Measurements from ENCODE around the gene SSR4.

SSR4 gene

GRCh38 chrX:153781428-153782047 lies 12.9 kb upstream of the SSR4 start:
- no peak for DNase-seq (ENCODE audit: low read depth)

DNA sequence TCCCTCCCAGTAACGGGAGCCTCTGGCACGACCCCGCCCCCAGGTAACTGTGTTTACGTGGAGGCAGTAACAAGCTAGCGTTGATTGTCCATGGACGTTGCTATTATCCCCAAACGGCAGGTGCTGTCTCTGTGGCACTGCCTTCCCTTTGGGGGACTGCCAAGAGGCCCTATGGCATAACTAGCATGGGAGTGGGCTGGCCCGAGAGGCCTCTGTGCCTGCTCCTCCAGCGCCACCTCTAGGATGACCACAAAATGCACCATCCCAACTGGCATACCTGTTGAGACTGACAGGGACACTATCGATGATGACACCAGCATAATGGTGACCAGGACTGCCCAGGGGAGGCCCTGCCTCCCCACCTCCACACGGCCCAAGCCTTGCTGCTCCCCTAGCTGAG lies 12.2 kb upstream of the SSR4 start:
- DNase-seq (ENCODE audit: low read depth), result no peak

DNA sequence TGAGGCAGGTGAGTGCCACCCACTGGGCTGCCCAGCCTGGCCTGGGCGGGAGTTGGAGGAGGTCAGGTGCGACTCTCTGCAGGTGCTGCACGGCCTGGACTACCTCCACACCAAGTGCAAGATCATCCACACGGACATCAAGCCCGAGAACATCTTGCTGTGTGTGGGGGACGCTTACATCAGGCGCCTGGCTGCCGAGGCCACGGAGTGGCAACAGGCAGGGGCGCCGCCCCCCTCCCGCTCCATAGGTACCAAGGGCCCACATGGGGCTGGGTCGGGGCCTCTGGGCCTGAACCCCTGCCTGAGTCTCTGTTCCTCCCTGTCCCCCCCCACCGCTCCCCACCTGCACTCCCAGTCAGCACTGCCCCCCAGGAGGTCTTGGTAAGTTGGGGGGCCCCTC lies 11.6 kb upstream of the SSR4 start:
- DNase-seq (ENCODE audit: low read depth), result no peak

DNA sequence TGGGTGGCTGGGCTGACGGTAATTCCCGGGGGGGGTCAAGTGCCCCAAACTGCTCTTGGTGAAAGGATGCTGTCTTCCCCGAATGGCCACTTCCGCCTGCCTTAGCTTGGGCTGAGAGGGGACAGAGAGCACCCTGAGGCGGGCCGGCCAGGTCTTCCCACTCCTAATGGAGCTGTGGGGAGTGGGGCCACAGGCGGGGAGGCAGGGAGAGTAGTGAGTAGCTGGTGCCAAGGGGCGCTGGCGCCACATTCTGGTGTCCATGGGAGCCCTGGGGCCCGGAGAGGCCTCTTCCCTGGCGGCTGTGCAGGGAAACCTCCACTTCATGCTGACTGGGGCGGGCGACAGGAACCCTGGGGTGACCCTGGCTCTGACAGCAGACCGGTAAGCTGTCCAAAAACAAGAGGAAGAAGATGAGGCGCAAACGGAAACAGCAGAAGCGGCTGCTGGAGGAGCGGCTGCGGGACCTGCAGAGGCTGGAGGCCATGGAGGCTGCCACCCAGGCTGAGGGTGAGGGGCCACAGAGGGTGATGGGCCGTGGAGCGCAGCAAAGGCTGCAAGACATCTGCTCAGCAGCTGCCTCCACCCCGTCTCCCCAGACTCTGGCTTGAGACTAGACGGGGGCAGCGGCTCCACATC lies 11.0 kb upstream of the SSR4 start:
- no peak for DNase-seq (ENCODE audit: low read depth)

GRCh38 chrX:153784325-153784967 lies 10.0 kb upstream of the SSR4 start:
- DNase-seq (ENCODE audit: low read depth), result no peak

- DNase-seq (ENCODE audit: low read depth), result no peak
Measured at GRCh38 chrX:153786669-153787068, 7.8 kb upstream of the SSR4 start.

GRCh38 chrX:153789654-153790053 lies 4.8 kb upstream of the SSR4 start:
- DNase-seq (ENCODE audit: low read depth), result no peak

DNA sequence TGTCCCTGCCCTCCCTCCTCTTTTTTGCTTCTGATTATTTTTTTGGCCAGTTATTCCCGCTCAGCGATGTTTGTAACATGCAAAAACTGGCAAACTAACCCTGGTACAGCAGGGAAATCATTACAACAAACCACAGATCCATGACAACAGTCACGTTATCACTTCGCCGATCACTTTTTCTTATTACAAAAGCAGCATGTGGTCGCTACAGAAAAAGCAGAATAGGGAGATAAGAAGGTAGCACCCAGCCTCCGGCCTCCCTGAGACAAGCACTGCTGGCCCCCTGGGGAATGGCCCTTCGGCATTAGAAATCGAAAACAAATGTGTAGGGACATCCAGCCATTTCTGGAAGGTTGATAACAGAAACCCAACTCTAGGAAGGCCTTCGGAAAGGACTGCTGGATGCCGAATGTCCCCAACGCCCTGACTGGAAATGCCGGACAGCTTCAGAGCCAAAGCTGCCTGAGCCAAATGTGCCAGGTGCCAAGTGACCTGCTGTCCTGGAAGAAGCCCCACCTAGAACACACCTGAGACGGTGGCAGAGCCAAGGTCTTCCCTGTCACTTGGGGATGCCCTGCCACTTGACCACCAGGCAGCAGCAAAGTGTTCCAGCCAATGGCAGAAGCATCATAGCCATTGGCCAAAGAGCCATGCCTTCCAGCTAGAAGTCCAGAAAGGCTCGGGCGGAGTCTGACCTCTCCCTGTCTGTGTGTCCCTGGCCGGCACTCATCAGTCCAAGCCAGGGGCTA lies 3.2 kb upstream of the SSR4 start:
- no peak for DNase-seq (ENCODE audit: low read depth)

- DNase-seq (ENCODE audit: low read depth), result no peak
Measured at GRCh38 chrX:153792368-153792767, 2.1 kb upstream of the SSR4 start.

DNA sequence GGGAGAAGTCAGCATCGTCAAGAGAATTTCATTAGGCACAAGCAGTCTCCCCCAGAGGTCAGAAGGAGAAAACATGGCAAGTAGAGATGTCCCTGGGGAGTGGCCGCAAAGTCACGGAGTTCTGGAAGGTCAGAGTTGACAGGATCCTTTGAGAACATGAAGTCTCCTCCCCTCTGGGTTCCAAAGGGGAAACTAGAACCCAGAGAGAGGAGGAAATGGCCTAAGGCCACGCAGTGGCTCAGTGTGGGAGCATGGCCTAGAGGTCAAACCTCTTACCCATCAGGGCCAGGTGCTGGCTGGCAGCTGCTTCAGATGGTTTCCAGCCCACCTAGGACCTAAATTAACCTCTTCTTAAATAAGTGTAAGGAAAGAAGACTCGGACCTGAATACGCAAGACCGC lies 1.2 kb upstream of the SSR4 start:
- DNase-seq (ENCODE audit: low read depth), result no peak

DNA sequence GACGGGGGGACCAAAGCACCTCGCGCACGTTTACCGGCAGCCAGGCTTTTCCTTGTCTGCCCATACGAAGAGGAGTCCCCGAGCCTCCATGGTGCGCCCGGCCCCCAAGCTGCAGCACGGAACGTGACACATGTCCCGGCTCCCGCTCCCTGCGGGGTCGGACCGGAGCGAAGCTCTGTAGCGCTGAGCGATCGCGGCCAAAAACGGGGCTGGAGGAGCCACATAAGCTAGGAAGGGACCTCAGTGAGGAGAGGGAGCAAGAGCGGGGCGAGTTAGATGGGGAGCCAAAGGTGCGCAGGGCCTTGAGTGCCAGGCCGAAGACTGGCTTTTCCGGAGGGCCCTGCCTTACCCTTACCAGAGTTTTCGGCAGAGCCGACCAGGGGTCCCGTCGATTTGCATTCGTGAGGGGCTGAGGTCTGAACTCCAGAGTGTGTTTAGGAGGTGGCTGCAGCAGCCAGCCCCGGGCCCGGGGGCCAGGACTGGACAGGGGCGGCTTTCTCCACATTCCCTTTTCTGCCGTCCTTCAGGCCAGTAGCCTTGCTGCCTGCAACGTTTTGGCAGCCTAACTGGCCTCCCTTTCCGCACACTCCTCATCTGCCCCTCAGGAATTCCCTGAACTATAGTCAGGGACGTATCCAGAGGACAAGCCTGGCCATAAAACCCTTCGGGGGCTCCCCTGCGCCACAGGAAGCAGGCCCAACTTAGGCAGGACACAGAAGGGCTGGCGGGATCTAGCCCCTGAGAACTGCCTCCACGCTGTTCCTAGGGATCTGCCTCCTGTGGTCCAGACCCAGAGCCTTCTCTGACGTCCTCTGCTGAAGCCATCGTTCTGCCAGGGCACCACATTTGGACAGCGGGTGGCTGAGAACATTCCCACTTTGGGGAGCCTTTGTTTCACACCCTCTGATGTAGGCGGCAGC lies 689 bp downstream of the SSR4 start:
- no peak for DNase-seq (ENCODE audit: low read depth)

DNA sequence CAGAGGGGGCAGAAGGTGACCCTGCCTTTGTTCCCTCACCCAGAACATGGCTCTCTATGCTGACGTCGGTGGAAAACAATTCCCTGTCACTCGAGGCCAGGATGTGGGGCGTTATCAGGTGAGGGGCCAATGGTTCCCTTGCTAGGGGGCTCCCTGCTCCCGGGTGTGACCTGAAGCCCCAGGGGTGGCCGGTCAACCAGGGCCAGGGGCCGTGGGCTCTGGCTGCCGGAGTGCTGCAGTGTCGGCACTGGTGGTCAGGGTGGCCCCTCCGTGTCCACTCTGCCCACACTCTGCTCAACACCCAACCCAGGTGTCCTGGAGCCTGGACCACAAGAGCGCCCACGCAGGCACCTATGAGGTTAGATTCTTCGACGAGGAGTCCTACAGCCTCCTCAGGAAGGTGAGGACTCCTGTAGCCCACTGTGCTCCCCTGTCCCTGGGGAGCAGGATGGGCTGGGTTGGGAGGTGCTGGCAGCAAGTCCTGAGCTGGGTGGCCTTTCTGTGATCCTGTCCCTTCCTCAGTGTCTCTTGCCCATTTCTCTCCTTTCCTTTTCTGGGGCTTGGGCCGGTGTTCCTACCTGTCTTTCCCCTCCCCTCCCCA lies 3.0 kb downstream of the SSR4 start:
- no peak for DNase-seq (ENCODE audit: low read depth)

DNA sequence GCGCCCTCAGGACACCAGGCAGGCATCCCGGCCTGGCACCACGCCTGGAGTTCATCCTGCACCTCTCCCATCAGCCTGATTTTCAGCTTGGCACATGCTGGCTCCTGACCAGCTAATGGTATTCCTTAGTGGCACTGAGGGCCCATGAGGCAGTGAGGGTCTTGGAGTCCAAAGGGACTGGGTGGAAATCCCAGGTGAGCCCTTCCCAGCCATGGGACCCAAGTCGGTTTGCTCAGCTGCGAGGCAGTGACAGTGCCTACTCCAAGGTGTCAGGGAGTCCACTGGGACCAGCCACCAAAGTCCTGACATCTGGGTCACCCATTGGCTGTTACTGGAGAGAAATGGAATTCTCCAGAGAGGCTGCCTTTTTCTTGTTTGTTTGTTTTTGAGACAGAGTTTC lies 4.9 kb downstream of the SSR4 start:
- no peak for DNase-seq (ENCODE audit: low read depth)

- no peak for DNase-seq (ENCODE audit: low read depth)
Measured at GRCh38 chrX:153800177-153800722, 5.8 kb downstream of the SSR4 start.

DNA sequence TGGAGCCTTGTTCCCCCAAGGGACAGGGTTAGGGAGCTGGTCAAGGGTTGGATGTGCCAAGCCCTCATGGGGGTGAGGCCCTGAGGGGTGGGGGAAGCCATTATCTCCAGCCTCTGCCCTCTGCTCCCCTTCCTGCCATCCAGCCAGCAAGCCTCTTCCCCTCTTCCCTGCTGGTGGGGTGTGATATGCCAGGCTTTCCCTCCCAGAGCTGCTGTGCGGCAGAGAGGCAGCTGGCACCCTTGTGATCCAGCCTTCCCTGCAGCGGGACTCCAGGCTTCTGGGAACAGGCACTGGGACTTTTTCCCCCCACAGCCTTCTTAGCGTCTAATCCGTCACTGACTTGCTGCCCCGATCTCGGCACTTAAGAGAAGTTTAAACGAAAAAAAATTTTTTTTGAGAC lies 6.3 kb downstream of the SSR4 start:
- no peak for DNase-seq (ENCODE audit: low read depth)

DNA sequence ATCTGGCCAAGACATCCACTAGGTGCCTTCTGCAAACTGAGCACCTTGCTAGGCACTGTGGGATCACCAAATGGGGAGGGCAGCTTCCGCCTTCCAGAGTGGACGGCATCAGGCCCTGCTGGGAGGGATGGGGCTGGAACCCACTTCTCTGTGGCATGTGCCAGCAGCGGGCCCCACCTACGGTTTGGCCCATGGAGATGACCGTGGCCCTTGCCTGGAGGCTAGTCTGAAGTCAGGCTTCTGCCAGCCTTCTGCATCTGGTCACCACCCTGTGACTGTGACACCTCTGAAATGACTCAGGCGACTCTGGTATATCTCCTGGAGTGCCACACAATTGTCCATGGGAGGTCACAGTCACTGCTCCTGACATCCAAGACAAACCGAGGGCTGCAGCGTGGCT lies 7.2 kb downstream of the SSR4 start:
- DNase-seq (ENCODE audit: low read depth), result no peak

DNA sequence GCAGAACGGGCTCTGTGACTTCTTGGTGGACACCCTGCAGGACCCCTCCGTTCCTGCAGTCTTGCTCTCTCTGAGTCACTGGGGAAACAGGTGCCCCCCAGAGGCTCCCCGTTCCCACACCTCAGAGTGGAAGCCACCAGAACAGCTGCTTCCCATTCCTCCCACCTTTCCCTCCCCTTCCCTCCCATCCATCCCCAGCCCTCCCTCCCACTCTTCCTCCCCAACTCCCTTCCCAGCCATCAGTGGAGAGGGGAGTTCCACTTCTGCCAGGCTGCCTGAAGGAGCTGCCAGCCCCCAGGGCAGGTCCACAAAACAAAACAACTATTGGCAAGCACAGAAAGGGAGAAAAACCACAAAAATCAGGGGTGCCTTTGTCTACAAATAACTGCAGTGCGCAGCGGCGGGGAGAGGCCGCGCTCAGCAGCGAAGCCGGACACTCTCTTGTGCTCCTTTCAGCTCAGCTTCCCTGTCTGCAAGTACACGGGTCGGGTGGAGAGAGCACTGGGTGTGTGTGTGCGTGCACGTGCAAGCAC lies 8.1 kb downstream of the SSR4 start:
- DNase-seq (ENCODE audit: low read depth), result no peak

- DNase-seq (ENCODE audit: low read depth), result no peak
Measured at GRCh38 chrX:153803211-153804099, 9.0 kb downstream of the SSR4 start.

GRCh38 chrX:153804100-153804595 lies 9.7 kb downstream of the SSR4 start:
- DNase-seq (ENCODE audit: low read depth), result no peak

GRCh38 chrX:153804621-153805020 lies 10.2 kb downstream of the SSR4 start:
- DNase-seq (ENCODE audit: low read depth), result no peak

Data from stromal cell of bone marrow (primary cell).